ENCODE measurements around the gene WDR36.

- no peak for TF ChIP-seq GATA3 (IDR thresholded peaks at IDR 0.05; ENCODE audit: low read depth, low read length)
- TF ChIP-seq GATA2 (IDR thresholded peaks at IDR 0.05; ENCODE audit: low read depth, low read length): no peak
Measured at GRCh38 chr5:111129938-111130337, 37.8 kb downstream of the WDR36 start.

Data from SH-SY5Y (cell line).